Liver (tissue), 5 donors: ENCODE results near the gene TLE4. TPM values are rescaled to one million over a fixed set of nuclear protein-coding genes. Genes with fewer than 3 reads are reported as not detected.

Experiments used
- FOXA1 ChIP-seq: IDR thresholded peaks from 2 replicates; pipeline ENCODE4 v1.6.1; 2016; ENCODE audit warnings: antibody characterized with exemption
- FOXA2 ChIP-seq: IDR thresholded peaks from 2 replicates; pipeline ENCODE4 v1.6.1; 2016; ENCODE audit warnings: antibody characterized with exemption
- HNF4G ChIP-seq: IDR thresholded peaks from 2 replicates; pipeline ENCODE4 v1.6.1; 2016; ENCODE audit warnings: antibody characterized with exemption
- JUND ChIP-seq, 2 donors: IDR thresholded peaks; 2 replicates each; pipeline ENCODE4 v1.6.1; 2016; ENCODE audit warnings: antibody characterized with exemption in 2 of 2
- NR2F2 ChIP-seq: IDR thresholded peaks from 2 replicates; pipeline ENCODE4 v1.6.1; 2016; ENCODE audit warnings: antibody characterized with exemption
- polyA plus RNA-seq, 2 donors: library from polyadenylated mRNA; stranded (reverse) in 1 of 2; unstranded in 1 of 2; fragments of 200-250 nt in 1 of 2; fragments of >200 nt in 1 of 2; fragmentation: Nextera tagmentation in 1 of 2; extraction: Ambion mirVana in 1 of 2; gene quantifications; one replicate each; pipeline versions ENCODE4 v1.2.1 to v1.2.3, GENCODE V29; 2013 to 2015
- total RNA-seq, 2 donors: library from RNA; depleted of rRNA; stranded (reverse); fragments of >200 nt; gene quantifications; one replicate each; pipeline ENCODE4 v1.2.3, GENCODE V29; 2014
- TF ChIP-seq, protein P1 (sequence below): IDR thresholded peaks from 2 replicates; pipeline ENCODE4 v1.6.1; 2016; ENCODE audit warnings: antibody characterized with exemption, mild to moderate bottlenecking
- TF ChIP-seq, protein P2 (sequence below): IDR thresholded peaks from 2 replicates; pipeline ENCODE4 v1.6.1; 2016; ENCODE audit warnings: antibody characterized with exemption
- donor health status: healthy.
- donor health status: healthy.
- donor health status: healthy.

Gene TLE4
- total and polyA plus RNA-seq, 4 donors = 2.5 to 6.6 (median 4.7) TPM

DNA sequence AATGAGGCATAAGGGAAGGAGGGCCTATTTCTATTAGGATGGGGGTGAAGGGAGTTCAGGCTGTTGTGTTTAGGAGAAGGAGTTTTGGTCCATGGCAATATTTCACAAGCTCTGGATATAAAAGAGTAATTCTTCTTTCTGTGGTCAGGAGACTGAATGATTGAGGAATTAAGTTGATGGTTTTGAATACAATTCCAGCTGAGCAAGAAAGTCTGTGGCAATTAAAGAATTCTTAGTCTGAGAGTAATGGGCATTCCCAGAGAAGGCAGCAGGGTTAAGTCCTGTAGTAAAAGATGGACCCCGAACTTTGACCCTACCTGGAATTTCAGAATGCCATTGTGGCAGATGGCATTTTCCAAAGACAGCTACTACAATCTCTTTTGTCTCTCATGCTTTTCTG is 202.6 kb downstream of the TLE4 start (continued):
- TF ChIP-seq, protein P1, sequence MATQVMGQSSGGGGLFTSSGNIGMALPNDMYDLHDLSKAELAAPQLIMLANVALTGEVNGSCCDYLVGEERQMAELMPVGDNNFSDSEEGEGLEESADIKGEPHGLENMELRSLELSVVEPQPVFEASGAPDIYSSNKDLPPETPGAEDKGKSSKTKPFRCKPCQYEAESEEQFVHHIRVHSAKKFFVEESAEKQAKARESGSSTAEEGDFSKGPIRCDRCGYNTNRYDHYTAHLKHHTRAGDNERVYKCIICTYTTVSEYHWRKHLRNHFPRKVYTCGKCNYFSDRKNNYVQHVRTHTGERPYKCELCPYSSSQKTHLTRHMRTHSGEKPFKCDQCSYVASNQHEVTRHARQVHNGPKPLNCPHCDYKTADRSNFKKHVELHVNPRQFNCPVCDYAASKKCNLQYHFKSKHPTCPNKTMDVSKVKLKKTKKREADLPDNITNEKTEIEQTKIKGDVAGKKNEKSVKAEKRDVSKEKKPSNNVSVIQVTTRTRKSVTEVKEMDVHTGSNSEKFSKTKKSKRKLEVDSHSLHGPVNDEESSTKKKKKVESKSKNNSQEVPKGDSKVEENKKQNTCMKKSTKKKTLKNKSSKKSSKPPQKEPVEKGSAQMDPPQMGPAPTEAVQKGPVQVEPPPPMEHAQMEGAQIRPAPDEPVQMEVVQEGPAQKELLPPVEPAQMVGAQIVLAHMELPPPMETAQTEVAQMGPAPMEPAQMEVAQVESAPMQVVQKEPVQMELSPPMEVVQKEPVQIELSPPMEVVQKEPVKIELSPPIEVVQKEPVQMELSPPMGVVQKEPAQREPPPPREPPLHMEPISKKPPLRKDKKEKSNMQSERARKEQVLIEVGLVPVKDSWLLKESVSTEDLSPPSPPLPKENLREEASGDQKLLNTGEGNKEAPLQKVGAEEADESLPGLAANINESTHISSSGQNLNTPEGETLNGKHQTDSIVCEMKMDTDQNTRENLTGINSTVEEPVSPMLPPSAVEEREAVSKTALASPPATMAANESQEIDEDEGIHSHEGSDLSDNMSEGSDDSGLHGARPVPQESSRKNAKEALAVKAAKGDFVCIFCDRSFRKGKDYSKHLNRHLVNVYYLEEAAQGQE = no peak
- TF ChIP-seq, protein P2, sequence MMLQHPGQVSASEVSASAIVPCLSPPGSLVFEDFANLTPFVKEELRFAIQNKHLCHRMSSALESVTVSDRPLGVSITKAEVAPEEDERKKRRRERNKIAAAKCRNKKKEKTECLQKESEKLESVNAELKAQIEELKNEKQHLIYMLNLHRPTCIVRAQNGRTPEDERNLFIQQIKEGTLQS = no peak
- TF ChIP-seq FOXA2 (no peak), HNF4G (no peak), JUND (IDR thresholded peaks at IDR 0.05) (no peak), FOXA1 (no peak), NR2F2 (no peak)
